ENCODE measurements around the gene USP21. TPM values are rescaled to one million over a fixed set of nuclear protein-coding genes. Genes with fewer than 3 reads are reported as not detected.
A peak's percentile ranks its signal among the peaks of the same experiment; 100 is the strongest.
"Not testable (repeated sequence)": the region's sequence is repeated elsewhere in the genome, so short reads cannot be mapped to it uniquely, and the experiment has no call there.

Gene USP21
- total RNA-seq, 2 experiments from 2014 or later = 44.4 to 45.6 TPM

GRCh38 chr1:161113915-161114314 is 45.4 kb upstream of the USP21 start:
- Mint-ChIP-seq H3K27ac (peak overlapping the region; percentile 50), H3K4me3 (no peak overlapping the region), H3K27me3 (no peaks in the 10 kb centered on the region), H3K4me1 (ENCODE audit: low read depth) (peaks cover 66% of the 10 kb centered on the region), H3K9me3 (no peaks in the 10 kb centered on the region), H3K36me3 (ENCODE audit: low read depth) (peaks cover 32% of the 10 kb centered on the region)
- H3K27ac ChIP-seq (ENCODE audit: low read depth in 1 of 2, low read length in 2 of 2) = no peak overlapping the region
- H3K36me3 ChIP-seq (ENCODE audit: insufficient read depth, low read length) = peaks cover 9% of the 10 kb centered on the region
- H3K4me1 ChIP-seq (ENCODE audit: insufficient read depth, low read length) = peaks cover 37% of the 10 kb centered on the region
- ChIA-PET POLR2A (no interaction called here), CTCF (no interaction called here)
- DNase-seq (no peak), ATAC-seq (ENCODE audit: poor library complexity) (no peak)
- H3K27me3 ChIP-seq (ENCODE audit: control insufficient read depth in 1 of 2, insufficient read depth in 2 of 2, low read length in 2 of 2) = no peaks in the 10 kb centered on the region
- TF ChIP-seq CTCF (IDR thresholded peaks at IDR 0.05) = no peak
- H3K9me3 ChIP-seq (ENCODE audit: control insufficient read depth in 1 of 2, insufficient read depth in 1 of 2, low read length in 2 of 2) = no peaks in the 10 kb centered on the region
- intact Hi-C loops (cut with DNase I, micrococcal nuclease) = no loop called here
- no peak overlapping the region for H3K4me3 ChIP-seq (ENCODE audit: low read length)

- Mint-ChIP-seq H3K36me3 (ENCODE audit: low read depth) (peaks cover 29% of the 10 kb centered on the region), H3K27ac (peak overlapping the region; percentile 50), H3K9me3 (no peaks in the 10 kb centered on the region), H3K4me3 (no peak overlapping the region), H3K4me1 (ENCODE audit: low read depth) (peaks cover 72% of the 10 kb centered on the region), H3K27me3 (no peaks in the 10 kb centered on the region)
- CTCF ChIA-PET = no interaction called here
- Histone ChIP-seq H3K36me3 (ENCODE audit: insufficient read depth, low read length) (peaks cover 8% of the 10 kb centered on the region), H3K4me1 (ENCODE audit: insufficient read depth, low read length) (peaks cover 43% of the 10 kb centered on the region), H3K27me3 (ENCODE audit: control insufficient read depth in 1 of 2, insufficient read depth in 2 of 2, low read length in 2 of 2) (no peaks in the 10 kb centered on the region), H3K4me3 (ENCODE audit: low read length) (no peak overlapping the region), H3K9me3 (ENCODE audit: control insufficient read depth in 1 of 2, insufficient read depth in 1 of 2, low read length in 2 of 2) (no peaks in the 10 kb centered on the region), H3K27ac (ENCODE audit: low read depth in 1 of 2, low read length in 2 of 2) (no peak overlapping the region)
- POLR2A ChIA-PET = no interaction called here
- TF ChIP-seq CTCF (IDR thresholded peaks at IDR 0.05) = no peak
- ATAC-seq (ENCODE audit: poor library complexity) (no peak), DNase-seq (no peak)
- intact Hi-C loops (cut with DNase I, micrococcal nuclease) = no loop called here
These were observed 44.7 kb upstream of the USP21 start for GRCh38 chr1:161114556-161114955.

- CTCF ChIA-PET = no interaction called here
- Histone ChIP-seq H3K27ac (ENCODE audit: low read depth in 1 of 2, low read length in 2 of 2) (no peak overlapping the region), H3K4me1 (ENCODE audit: insufficient read depth, low read length) (peaks cover 50% of the 10 kb centered on the region), H3K27me3 (ENCODE audit: control insufficient read depth in 1 of 2, insufficient read depth in 2 of 2, low read length in 2 of 2) (no peaks in the 10 kb centered on the region), H3K9me3 (ENCODE audit: control insufficient read depth in 1 of 2, insufficient read depth in 1 of 2, low read length in 2 of 2) (no peaks in the 10 kb centered on the region), H3K4me3 (ENCODE audit: low read length) (no peak overlapping the region), H3K36me3 (ENCODE audit: insufficient read depth, low read length) (peaks cover 9% of the 10 kb centered on the region)
- Mint-ChIP-seq H3K27me3 (no peaks in the 10 kb centered on the region), H3K4me3 (peak overlapping the region; percentile 97), H3K27ac (peak overlapping the region; percentile 91), H3K4me1 (ENCODE audit: low read depth) (peaks cover 79% of the 10 kb centered on the region), H3K9me3 (no peaks in the 10 kb centered on the region), H3K36me3 (ENCODE audit: low read depth) (peaks cover 36% of the 10 kb centered on the region)
- DNase-seq (peak in 3 of 14 experiments; percentile 11 to 38 (median 23)), ATAC-seq (ENCODE audit: poor library complexity) (no peak)
- intact Hi-C loops (cut with DNase I, micrococcal nuclease) = loop anchor here (5.0 kb wide), 2 partner anchors 37 to 68 kb away; partner anchors contain the start of genes UFC1 (in 2 of the 2) and USF1 (in 1 of the 2)
- POLR2A ChIA-PET = no interaction called here
- no peak for TF ChIP-seq CTCF (IDR thresholded peaks at IDR 0.05)
These were observed 44.1 kb upstream of the USP21 start for GRCh38 chr1:161115132-161115711.

- H3K4me3 ChIP-seq (ENCODE audit: low read length); H3K27me3 ChIP-seq (ENCODE audit: control insufficient read depth in 1 of 2, insufficient read depth in 2 of 2, low read length in 2 of 2); ATAC-seq (ENCODE audit: poor library complexity); H3K9me3 Mint-ChIP-seq; CTCF ChIA-PET; H3K27me3 Mint-ChIP-seq; H3K9me3 ChIP-seq (ENCODE audit: control insufficient read depth in 1 of 2, insufficient read depth in 1 of 2, low read length in 2 of 2); POLR2A ChIA-PET; H3K27ac ChIP-seq (ENCODE audit: low read depth in 1 of 2, low read length in 2 of 2); DNase-seq: not testable (repeated sequence)
- intact Hi-C loops (cut with DNase I, micrococcal nuclease) = loop anchor here (5.0 kb wide), 2 partner anchors 36 to 69 kb away; partner anchors contain the start of genes UFC1 (in 2 of the 2) and USF1 (in 1 of the 2)
- H3K4me3 Mint-ChIP-seq = peak overlapping the region; percentile 97
- H3K4me1 ChIP-seq (ENCODE audit: insufficient read depth, low read length) = peaks cover 53% of the 10 kb centered on the region
- peaks cover 16% of the 10 kb centered on the region for H3K36me3 ChIP-seq (ENCODE audit: insufficient read depth, low read length)
- H3K27ac Mint-ChIP-seq = peak overlapping the region; percentile 91
- peaks cover 81% of the 10 kb centered on the region for H3K4me1 Mint-ChIP-seq (ENCODE audit: low read depth)
- peaks cover 40% of the 10 kb centered on the region for H3K36me3 Mint-ChIP-seq (ENCODE audit: low read depth)
These were observed 43.3 kb upstream of the USP21 start for GRCh38 chr1:161115961-161116360.

Measured in CD4-positive, alpha-beta T cell (primary cell).